ENCODE measurements around the gene CHST9. TPM values are rescaled to one million over a fixed set of nuclear protein-coding genes. Genes with fewer than 3 reads are reported as not detected.
"Not testable (repeated sequence)": the region's sequence is repeated elsewhere in the genome, so short reads cannot be mapped to it uniquely, and the experiment has no call there.

The CHST9 gene
- polyA plus RNA-seq, 1 donor (not counting 4 experiments of a cell fraction or from before 2014, with no cell fraction given), result 0.07 TPM

GRCh38 chr18:26928670-26929313 is 256.3 kb downstream of the CHST9 start:
- H3K9me1 ChIP-seq (ENCODE audit: control insufficient read depth, extremely low read depth, insufficient read depth, low read length), result no peaks in the 10 kb centered on the region
- no peak for TF ChIP-seq CTCF (optimal IDR thresholded peaks at IDR 0.05 in 1 of 3, IDR thresholded peaks at IDR 0.05 in 1 of 3, conservative IDR thresholded peaks at IDR 0.05 in 1 of 3; ENCODE audit: extremely low read depth in 1 of 3, insufficient read depth in 2 of 3, low read length in 3 of 3)
- H3K36me3 ChIP-seq (ENCODE audit: control insufficient read depth in 2 of 2, extremely low read depth in 1 of 2, insufficient read depth in 2 of 2, low read length in 2 of 2), result no peaks in the 10 kb centered on the region
- DNase-seq (ENCODE audit: low read depth, low spot score) (no peak), FAIRE-seq (no peak)
- no peak overlapping the region for H2AFZ ChIP-seq (ENCODE audit: control insufficient read depth, low read length)
- no peak overlapping the region for H3K4me2 ChIP-seq (ENCODE audit: control insufficient read depth, extremely low read depth, insufficient read depth, low read depth, low read length)
- H3K4me1 ChIP-seq (ENCODE audit: control insufficient read depth, extremely low read depth, insufficient read depth, low read length), result no peaks in the 10 kb centered on the region
- H3K27me3 ChIP-seq (ENCODE audit: control insufficient read depth, extremely low read depth, insufficient read depth, low read length), result no peaks in the 10 kb centered on the region
- H3K27ac ChIP-seq (ENCODE audit: control insufficient read depth, insufficient read depth, low read length), result no peak overlapping the region
- no peaks in the 10 kb centered on the region for H3K79me2 ChIP-seq (ENCODE audit: control insufficient read depth, insufficient read depth, low read length)
- H3K9me3 ChIP-seq (ENCODE audit: control insufficient read depth, low read depth, low read length), result no peaks in the 10 kb centered on the region
- dilution Hi-C loops (cut with MboI; ENCODE audit: extremely low pct_ligation_motif_present, low sequenced_read_pairs), result no loop called here
- no peaks in the 10 kb centered on the region for H4K20me1 ChIP-seq (ENCODE audit: control insufficient read depth, extremely low read depth, insufficient read depth, low read length)
- H3K9ac ChIP-seq (ENCODE audit: control insufficient read depth, extremely low read depth, insufficient read depth, low read length), result no peak overlapping the region
- no peak overlapping the region for H3K4me3 ChIP-seq (ENCODE audit: control insufficient read depth in 2 of 3, extremely low read depth in 1 of 3, insufficient read depth in 2 of 3, low read depth in 1 of 3, low read length in 3 of 3)

DNA sequence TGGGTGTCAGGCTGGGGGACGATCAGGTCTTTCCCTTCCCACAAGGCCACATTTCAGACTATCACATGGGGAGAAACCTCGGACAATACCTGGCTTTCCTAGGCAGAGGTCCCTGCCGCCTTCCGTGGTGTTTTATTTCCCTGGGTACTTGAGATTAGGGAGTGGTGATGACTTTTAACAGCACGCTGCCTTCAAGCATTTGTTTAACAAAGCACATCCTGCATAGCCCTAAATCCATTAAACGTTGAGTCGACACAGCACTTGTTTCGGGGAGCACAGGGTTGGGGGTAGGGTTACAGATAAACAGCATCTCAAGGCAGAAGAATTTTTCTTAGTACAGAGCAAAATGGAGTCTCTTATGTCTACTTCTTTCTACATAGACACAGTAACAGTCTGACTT is 257.3 kb downstream of the CHST9 start:
- H3K4me3 ChIP-seq (ENCODE audit: control insufficient read depth in 2 of 3, extremely low read depth in 1 of 3, insufficient read depth in 2 of 3, low read depth in 1 of 3, low read length in 3 of 3); H3K9me1 ChIP-seq (ENCODE audit: control insufficient read depth, extremely low read depth, insufficient read depth, low read length); H3K36me3 ChIP-seq (ENCODE audit: control insufficient read depth in 2 of 2, extremely low read depth in 1 of 2, insufficient read depth in 2 of 2, low read length in 2 of 2); H3K9ac ChIP-seq (ENCODE audit: control insufficient read depth, extremely low read depth, insufficient read depth, low read length); H3K4me1 ChIP-seq (ENCODE audit: control insufficient read depth, extremely low read depth, insufficient read depth, low read length); dilution Hi-C loops (cut with MboI; ENCODE audit: extremely low pct_ligation_motif_present, low sequenced_read_pairs); DNase-seq (ENCODE audit: low read depth, low spot score); H2AFZ ChIP-seq (ENCODE audit: control insufficient read depth, low read length); H3K79me2 ChIP-seq (ENCODE audit: control insufficient read depth, insufficient read depth, low read length); H3K27me3 ChIP-seq (ENCODE audit: control insufficient read depth, extremely low read depth, insufficient read depth, low read length); H3K9me3 ChIP-seq (ENCODE audit: control insufficient read depth, low read depth, low read length); H4K20me1 ChIP-seq (ENCODE audit: control insufficient read depth, extremely low read depth, insufficient read depth, low read length); H3K4me2 ChIP-seq (ENCODE audit: control insufficient read depth, extremely low read depth, insufficient read depth, low read depth, low read length); FAIRE-seq; H3K27ac ChIP-seq (ENCODE audit: control insufficient read depth, insufficient read depth, low read length): not testable (repeated sequence)

DNA sequence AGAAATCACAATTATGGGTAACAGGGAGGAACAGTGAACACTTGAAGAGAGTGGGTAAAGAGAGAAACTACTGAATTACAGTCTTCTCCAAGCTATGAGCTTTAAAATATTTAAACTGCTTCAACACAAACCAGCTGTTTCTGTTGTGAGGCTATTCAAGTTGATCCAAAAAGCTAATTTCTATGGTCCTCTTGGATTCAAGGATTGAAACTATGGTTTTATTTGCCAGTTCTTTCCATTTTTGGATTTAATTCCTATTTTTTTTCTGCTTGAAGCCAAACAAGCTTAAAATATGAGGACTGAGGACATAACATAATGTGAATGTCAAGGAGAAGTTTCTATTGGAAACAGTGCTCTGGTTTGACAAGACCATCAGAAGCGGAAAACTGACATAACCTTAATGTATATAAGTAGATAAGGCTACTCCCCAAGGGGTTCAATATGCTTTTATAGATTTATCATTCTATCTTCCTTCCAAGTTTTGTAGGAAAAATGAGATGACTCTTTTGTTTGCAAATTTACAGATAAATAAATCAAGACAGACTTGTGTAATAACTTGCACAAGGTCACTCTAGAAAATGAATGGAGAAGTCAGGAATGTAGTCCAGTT is 258.9 kb downstream of the CHST9 start:
- dilution Hi-C loops (cut with MboI; ENCODE audit: extremely low pct_ligation_motif_present, low sequenced_read_pairs), result no loop called here
- Histone ChIP-seq H3K27me3 (ENCODE audit: control insufficient read depth, extremely low read depth, insufficient read depth, low read length) (no peaks in the 10 kb centered on the region), H3K4me3 (ENCODE audit: control insufficient read depth in 2 of 3, extremely low read depth in 1 of 3, insufficient read depth in 2 of 3, low read depth in 1 of 3, low read length in 3 of 3) (no peak overlapping the region), H3K9ac (ENCODE audit: control insufficient read depth, extremely low read depth, insufficient read depth, low read length) (no peak overlapping the region), H3K4me2 (ENCODE audit: control insufficient read depth, extremely low read depth, insufficient read depth, low read depth, low read length) (no peak overlapping the region), H3K9me3 (ENCODE audit: control insufficient read depth, low read depth, low read length) (no peaks in the 10 kb centered on the region), H3K27ac (ENCODE audit: control insufficient read depth, insufficient read depth, low read length) (no peak overlapping the region), H3K4me1 (ENCODE audit: control insufficient read depth, extremely low read depth, insufficient read depth, low read length) (no peaks in the 10 kb centered on the region), H2AFZ (ENCODE audit: control insufficient read depth, low read length) (no peak overlapping the region), H4K20me1 (ENCODE audit: control insufficient read depth, extremely low read depth, insufficient read depth, low read length) (no peaks in the 10 kb centered on the region), H3K79me2 (ENCODE audit: control insufficient read depth, insufficient read depth, low read length) (no peaks in the 10 kb centered on the region), H3K36me3 (ENCODE audit: control insufficient read depth in 2 of 2, extremely low read depth in 1 of 2, insufficient read depth in 2 of 2, low read length in 2 of 2) (no peaks in the 10 kb centered on the region), H3K9me1 (ENCODE audit: control insufficient read depth, extremely low read depth, insufficient read depth, low read length) (no peaks in the 10 kb centered on the region)
- TF ChIP-seq EZH2 (IDR thresholded peaks at IDR 0.05; ENCODE audit: low read length) (no peak), CTCF (optimal IDR thresholded peaks at IDR 0.05 in 1 of 3, IDR thresholded peaks at IDR 0.05 in 1 of 3, conservative IDR thresholded peaks at IDR 0.05 in 1 of 3; ENCODE audit: extremely low read depth in 1 of 3, insufficient read depth in 2 of 3, low read length in 3 of 3) (no peak)
- no peak for FAIRE-seq
- no peak for DNase-seq (ENCODE audit: low read depth, low spot score)

Measured in keratinocyte (primary cell).